Esophagus muscularis mucosa (tissue), 4 donors: ENCODE data around the gene SIM1.

ENCODE experiments used
- CTCF ChIP-seq, 3 experiments: fragments of 200-600 bp in 2 of 3; fragments of 450-650 bp in 1 of 3; sonication (generic) in 2 of 3; IDR thresholded peaks; one replicate each; pipeline ENCODE4 v1.5.1; 2017 to 2019; ENCODE audit warnings: antibody characterized with exemption in 3 of 3, mild to moderate bottlenecking in 2 of 3, moderate library complexity in 1 of 3
- EP300 ChIP-seq: sonication (generic); formaldehyde crosslinking; IDR thresholded peaks from one replicate; pipeline ENCODE4 v1.6.1; 2017; ENCODE audit warnings: antibody characterized with exemption
- POLR2A ChIP-seq: fragments of 450-650 bp; IDR thresholded peaks from one replicate; pipeline ENCODE4 v1.6.1; 2017; ENCODE audit warnings: antibody characterized with exemption, moderate library complexity, mild to moderate bottlenecking, low read depth
- POLR2AphosphoS5 ChIP-seq, 2 donors: sonication (generic); formaldehyde crosslinking; IDR thresholded peaks; one replicate each; pipeline ENCODE4 v1.6.1; 2017; ENCODE audit warnings: antibody characterized with exemption in 2 of 2

- TF ChIP-seq CTCF (IDR thresholded peaks at IDR 0.05) (no peak), EP300 (no peak), POLR2A (no peak), POLR2AphosphoS5 (IDR thresholded peaks at IDR 0.05) (no peak)
These were observed 47.6 kb upstream of the SIM1 start for GRCh38 chr6:100512203-100512862.
